ENCODE results near the gene KLHL1. TPM values are rescaled to one million over a fixed set of nuclear protein-coding genes. Genes with fewer than 3 reads are reported as not detected.

Gene KLHL1
- total and polyA plus RNA-seq, 12 donors = under 0.01 to 0.28 (median 0.08) TPM; not detected in 7

- Histone ChIP-seq H3K27ac (no peak overlapping the region), H3K4me3 (no peak overlapping the region), H3K27me3 (no peaks in the 10 kb centered on the region), H3K36me3 (replicated peaks in 1 of 2) (no peaks in the 10 kb centered on the region), H3K4me1 (replicated peaks in 1 of 2) (no peaks in the 10 kb centered on the region), H3K9me3 (replicated peaks in 1 of 3) (no peaks in the 10 kb centered on the region)
- no peak for TF ChIP-seq CTCF (IDR thresholded peaks at IDR 0.05)
- no peak for TF ChIP-seq POLR2A (IDR thresholded peaks at IDR 0.05)
- no peak for DNase-seq
- WGBS, 4 donors = 29 to 45% (median 36%) methylated on average over 2 of the region's 2 CpGs
- intact Hi-C loops (cut with DNase I) = no loop called here
Measured at GRCh38 chr13:70117338-70117905, 9.2 kb upstream of the KLHL1 start.

- TF ChIP-seq POLR2A (IDR thresholded peaks at IDR 0.05) = no peak
- TF ChIP-seq CTCF (IDR thresholded peaks at IDR 0.05) = no peak
- 1 to 3% (median 2%) methylated on average over 19 to 53 of the region's 53 CpGs for WGBS, 4 donors
- Histone ChIP-seq H3K4me1 (replicated peaks in 1 of 2) (no peaks in the 10 kb centered on the region), H3K27me3 (no peaks in the 10 kb centered on the region), H3K27ac (no peak within 1 kb of the TSS), H3K4me3 (no peak within 1 kb of the TSS), H3K36me3 (replicated peaks in 1 of 2) (no peaks in the 10 kb centered on the region), H3K9me3 (replicated peaks in 1 of 3) (no peaks in the 10 kb centered on the region)
- intact Hi-C loops (cut with DNase I) = no loop called here
- no peak for DNase-seq
Measured at GRCh38 chr13:70107498-70108281, 562 bp downstream of the KLHL1 start, which contains the start of gene ATXN8OS. TSS of gene ATXN8OS (plus strand) at chr13:70107826.

GRCh38 chr13:70107125-70107497 is 1.1 kb downstream of the KLHL1 start:
- H3K36me3 ChIP-seq (replicated peaks in 1 of 2) = no peaks in the 10 kb centered on the region
- DNase-seq = no peak
- intact Hi-C loops (cut with DNase I) = no loop called here
- WGBS, 4 donors = 26 to 39% (median 29%) methylated on average over 8 to 9 of the region's 9 CpGs
- H3K4me1 ChIP-seq (replicated peaks in 1 of 2) = no peaks in the 10 kb centered on the region
- TF ChIP-seq CTCF (IDR thresholded peaks at IDR 0.05) (no peak), POLR2A (IDR thresholded peaks at IDR 0.05) (no peak)
- H3K27me3 ChIP-seq = no peaks in the 10 kb centered on the region
- no peak overlapping the region for H3K27ac ChIP-seq
- no peaks in the 10 kb centered on the region for H3K9me3 ChIP-seq (replicated peaks in 1 of 3)
- no peak overlapping the region for H3K4me3 ChIP-seq

GRCh38 chr13:70104481-70104880 is 3.8 kb downstream of the KLHL1 start:
- Histone ChIP-seq H3K4me1 (replicated peaks in 1 of 2) (no peaks in the 10 kb centered on the region), H3K4me3 (no peak overlapping the region), H3K27me3 (no peaks in the 10 kb centered on the region), H3K9me3 (replicated peaks in 1 of 3) (no peaks in the 10 kb centered on the region), H3K36me3 (replicated peaks in 1 of 2) (no peaks in the 10 kb centered on the region), H3K27ac (no peak overlapping the region)
- intact Hi-C loops (cut with DNase I) = loop anchor here in 1 of 2 donors (5.0 kb wide), 1 partner anchor 468 kb away; no protein-coding TSS in a partner anchor
- TF ChIP-seq POLR2A (IDR thresholded peaks at IDR 0.05) = no peak
- TF ChIP-seq CTCF (IDR thresholded peaks at IDR 0.05) = no peak
- DNase-seq = no peak

Measured in adrenal gland (tissue), 12 donors.